Common myeloid progenitor, CD34-positive (primary cell): ENCODE results near the gene MAMDC4.
"Not testable (repeated sequence)": the region's sequence is repeated elsewhere in the genome, so short reads cannot be mapped to it uniquely, and the experiment has no call there.

Experiments used
- CTCF ChIA-PET: fragments of 350-600 bp; sonication (Branson Sonifier 250); formaldehyde crosslinking; loops from one replicate; lab custom pipeline; 2021; ENCODE audit warnings: antibody characterized with exemption; lab: Charles Lee
- POLR2A ChIA-PET: fragments of 350-600 bp; sonication (Branson Sonifier 250); formaldehyde crosslinking; loops from one replicate; lab custom pipeline; 2021; ENCODE audit warnings: antibody characterized with exemption; lab: Charles Lee
- DNase-seq, 3 donors: peaks; one replicate each; pipeline versions ENCODE4 v3.0.0 to v3.0.0-alpha.2; 2013
- H3K27ac ChIP-seq, 2 experiments: 1 replicate in 1 of 2; 2 replicates in 1 of 2; pipeline ENCODE4 v1.7.0; 2013; ENCODE audit warnings: inconsistent platforms in 2 of 2, low read length in 2 of 2, mild to moderate bottlenecking in 2 of 2, low read depth in 1 of 2, moderate library complexity in 1 of 2; ENCODE audit not compliant: severe bottlenecking in 2 of 2, insufficient read depth in 1 of 2, poor library complexity in 1 of 2
- H3K27me3 ChIP-seq, 5 experiments: replicated peaks in 2 of 5; 1 replicate in 3 of 5; 2 replicates in 2 of 5; pipeline versions ENCODE4 v1.6.1 to v1.7.0; 2013; ENCODE audit warnings: low read length in 4 of 5, mild to moderate bottlenecking in 2 of 5, moderate library complexity in 2 of 5, inconsistent platforms in 1 of 5; ENCODE audit not compliant: insufficient read depth in 5 of 5, control insufficient read depth in 4 of 5
- H3K36me3 ChIP-seq, 4 experiments: 1 replicate in 2 of 4; 2 replicates in 2 of 4; pipeline versions ENCODE4 v1.6.1 to v1.7.0; 2013; ENCODE audit warnings: low read length in 3 of 4, control low read depth in 1 of 4, mild to moderate bottlenecking in 1 of 4; ENCODE audit not compliant: control insufficient read depth in 4 of 4, insufficient read depth in 4 of 4
- H3K4me1 ChIP-seq, 4 experiments: 1 replicate in 3 of 4; 2 replicates in 1 of 4; pipeline versions ENCODE4 v1.6.1 to v1.7.1; 2013; ENCODE audit warnings: low read length in 3 of 4, mild to moderate bottlenecking in 3 of 4, control low read depth in 1 of 4, inconsistent platforms in 1 of 4, moderate library complexity in 1 of 4; ENCODE audit not compliant: control insufficient read depth in 4 of 4, insufficient read depth in 4 of 4; ENCODE audit errors: control extremely low read depth in 1 of 4
- H3K4me3 ChIP-seq, 7 experiments: 1 replicate in 4 of 7; 2 replicates in 3 of 7; pipeline versions ENCODE4 v1.5.1 to v1.7.0; 2013; ENCODE audit warnings: mild to moderate bottlenecking in 7 of 7, low read length in 6 of 7, moderate library complexity in 6 of 7, inconsistent platforms in 2 of 7, low read depth in 2 of 7, control low read depth in 1 of 7; ENCODE audit not compliant: insufficient read depth in 4 of 7, control insufficient read depth in 1 of 7; ENCODE audit errors: extremely low read depth in 1 of 7
- H3K9me3 ChIP-seq, 5 experiments: 1 replicate in 4 of 5; 2 replicates in 1 of 5; pipeline versions ENCODE4 v1.6.1 to v1.7.1; 2013; ENCODE audit warnings: low read length in 4 of 5, mild to moderate bottlenecking in 2 of 5, inconsistent platforms in 1 of 5, low read depth in 1 of 5, moderate library complexity in 1 of 5; ENCODE audit not compliant: control insufficient read depth in 4 of 5, insufficient read depth in 2 of 5; ENCODE audit errors: control extremely low read depth in 1 of 5
- WGBS: methylation state at CpG from one replicate; pipeline ENCODE4 v1.1.5; 2013; ENCODE audit not compliant: insufficient coverage; 5-methylcytosine and 5-hydroxymethylcytosine counted together

MAMDC4 gene

GRCh38 chr9:136831002-136831719, 21.0 kb upstream of the MAMDC4 start:
- CTCF ChIA-PET = interaction anchor here (1.6 to 2.6 kb wide), 2 partner anchors 8 to 12 kb away, joined by 5 to 9 read pairs; no protein-coding TSS in a partner anchor
- H3K27ac ChIP-seq = no peak overlapping the region
- no peak overlapping the region for H3K4me3 ChIP-seq
- H3K36me3 ChIP-seq = peaks cover 15 to 74% (median 50%) of the 10 kb centered on the region in 4 experiments
- no peaks in the 10 kb centered on the region for H3K4me1 ChIP-seq
- over 99% methylated on average over 26 of the region's 30 CpGs for WGBS
- POLR2A ChIA-PET = no interaction called here
- H3K27me3 ChIP-seq = no peaks in the 10 kb centered on the region
- DNase-seq = no peak
- H3K9me3 ChIP-seq = no peaks in the 10 kb centered on the region

GRCh38 chr9:136831720-136832104, 20.4 kb upstream of the MAMDC4 start:
- CTCF ChIA-PET = interaction anchor here (1.6 to 2.7 kb wide), 2 partner anchors 9 to 11 kb away, joined by 5 to 13 read pairs; partner anchors contain the start of gene AJM1
- Histone ChIP-seq H3K27me3 (no peaks in the 10 kb centered on the region), H3K4me1 (no peaks in the 10 kb centered on the region), H3K9me3 (no peaks in the 10 kb centered on the region), H3K27ac (no peak overlapping the region), H3K4me3 (no peak overlapping the region), H3K36me3 (peaks cover 10 to 73% (median 48%) of the 10 kb centered on the region in 4 experiments)
- DNase-seq = no peak
- POLR2A ChIA-PET = no interaction called here
- WGBS = 96% methylated on average over 20 of the region's 23 CpGs

GRCh38 chr9:136832581-136832980, 19.6 kb upstream of the MAMDC4 start:
- Histone ChIP-seq H3K4me3 (no peak overlapping the region), H3K27ac (no peak overlapping the region), H3K27me3 (no peaks in the 10 kb centered on the region), H3K4me1 (no peaks in the 10 kb centered on the region), H3K36me3 (peaks cover 10 to 65% (median 44%) of the 10 kb centered on the region in 4 experiments), H3K9me3 (no peaks in the 10 kb centered on the region)
- POLR2A ChIA-PET = interaction anchor here (0.6 kb wide), 2 partner anchors 52 to 54 kb away, joined by 3 read pairs; no protein-coding TSS in a partner anchor
- CTCF ChIA-PET = interaction anchor here (1.6 to 2.7 kb wide), 2 partner anchors 10 kb away, joined by 5 to 13 read pairs; partner anchors contain the start of gene AJM1
- WGBS = 98% methylated on average over 9 of the region's 9 CpGs
- no peak for DNase-seq

GRCh38 chr9:136833381-136834048, 18.6 kb upstream of the MAMDC4 start:
- DNase-seq = not testable (repeated sequence)
- POLR2A ChIA-PET = interaction anchor here (0.6 kb wide), 1 partner anchor 51 kb away, joined by 3 read pairs; no protein-coding TSS in a partner anchor

GRCh38 chr9:136835162-136835931, 16.8 kb upstream of the MAMDC4 start:
- no peaks in the 10 kb centered on the region for H3K4me1 ChIP-seq
- WGBS = over 99% methylated on average over 30 of the region's 36 CpGs
- no peaks in the 10 kb centered on the region for H3K9me3 ChIP-seq
- H3K36me3 ChIP-seq = peaks cover 6 to 57% (median 35%) of the 10 kb centered on the region in 4 experiments
- no peak overlapping the region for H3K4me3 ChIP-seq
- POLR2A ChIA-PET = interaction anchor here (0.6 to 1.0 kb wide), 4 partner anchors 13 to 357 kb away, joined by 3 to 7 read pairs (median 5); no protein-coding TSS in a partner anchor
- CTCF ChIA-PET = interaction anchor here (0.8 to 0.9 kb wide), 2 partner anchors 9 to 108 kb away, joined by 3 read pairs; no protein-coding TSS in a partner anchor
- H3K27me3 ChIP-seq = no peaks in the 10 kb centered on the region
- no peak for DNase-seq
- no peak overlapping the region for H3K27ac ChIP-seq

More at GRCh38 chr9:136833381-136834048, 18.6 kb upstream of the MAMDC4 start:
- not testable (repeated sequence) for H3K4me1 ChIP-seq, H3K27ac ChIP-seq, H3K27me3 ChIP-seq, H3K9me3 ChIP-seq, H3K4me3 ChIP-seq
- CTCF ChIA-PET = interaction anchor here (2.7 kb wide), 1 partner anchor 9 kb away, joined by 13 read pairs; the partner anchor contains the start of gene AJM1
- 98% methylated on average over 13 of the region's 16 CpGs for WGBS
- H3K36me3 ChIP-seq = peaks cover 10 to 61% (median 40%) of the 10 kb centered on the region in 4 experiments

GRCh38 chr9:136835932-136836904, 15.9 kb upstream of the MAMDC4 start:
- Histone ChIP-seq H3K27me3 (no peaks in the 10 kb centered on the region), H3K9me3 (no peaks in the 10 kb centered on the region), H3K27ac (no peak overlapping the region), H3K4me1 (peaks cover 0 to 3% (median under 1%) of the 10 kb centered on the region in 4 experiments), H3K36me3 (peaks cover 2 to 48% (median 29%) of the 10 kb centered on the region in 4 experiments), H3K4me3 (no peak overlapping the region)
- no peak for DNase-seq
- CTCF ChIA-PET = interaction anchor here (0.7 to 1.0 kb wide), 3 partner anchors 8 to 199 kb away, joined by 3 to 4 read pairs (median 3); no protein-coding TSS in a partner anchor
- POLR2A ChIA-PET = interaction anchor here (0.7 to 1.0 kb wide), 2 partner anchors 12 to 16 kb away, joined by 3 to 4 read pairs; no protein-coding TSS in a partner anchor
- WGBS = 96% methylated on average over 19 of the region's 21 CpGs
